ENCODE results near the gene DKK1.

The DKK1 gene

GRCh38 chr10:52313933-52314821 lies at the start of gene DKK1:
DKK1 (plus strand) TSS chr10:52314281; CDS start chr10:52314435, 154 bp downstream.
- FAIRE-seq, result no peak

GRCh38 chr10:52265131-52265926 lies 48.8 kb upstream of the DKK1 start:
- no peak for FAIRE-seq

GRCh38 chr10:52266858-52267257 lies 47.2 kb upstream of the DKK1 start:
- FAIRE-seq, result no peak

- no peak for FAIRE-seq
Observed at GRCh38 chr10:52268790-52269189, 45.3 kb upstream of the DKK1 start.

- no peak for FAIRE-seq
Observed at GRCh38 chr10:52269233-52269632, 44.8 kb upstream of the DKK1 start.

- no peak for FAIRE-seq
Observed at GRCh38 chr10:52276163-52276562, 37.9 kb upstream of the DKK1 start.

- FAIRE-seq, result no peak
Observed at GRCh38 chr10:52276986-52277385, 37.1 kb upstream of the DKK1 start.

GRCh38 chr10:52279546-52279945 lies 34.5 kb upstream of the DKK1 start:
- no peak for FAIRE-seq

GRCh38 chr10:52280051-52280450 lies 34.0 kb upstream of the DKK1 start:
- no peak for FAIRE-seq

GRCh38 chr10:52283174-52283573 lies 30.9 kb upstream of the DKK1 start:
- FAIRE-seq, result no peak

- FAIRE-seq, result no peak
Observed at GRCh38 chr10:52284416-52285013, 29.6 kb upstream of the DKK1 start.

- no peak for FAIRE-seq
Observed at GRCh38 chr10:52287866-52288265, 26.2 kb upstream of the DKK1 start.

GRCh38 chr10:52297747-52298146 lies 16.3 kb upstream of the DKK1 start:
- no peak for FAIRE-seq

- no peak for FAIRE-seq
Observed at GRCh38 chr10:52300599-52301277, 13.3 kb upstream of the DKK1 start.

- no peak for FAIRE-seq
Observed at GRCh38 chr10:52308251-52309031, 5.6 kb upstream of the DKK1 start.

GRCh38 chr10:52312942-52313255 lies 1.2 kb upstream of the DKK1 start:
- no peak for FAIRE-seq

GRCh38 chr10:52313256-52313932 lies 687 bp upstream of the DKK1 start:
- no peak for FAIRE-seq

GRCh38 chr10:52314822-52315552 lies 906 bp downstream of the DKK1 start:
- no peak for FAIRE-seq

- FAIRE-seq, result no peak
Observed at GRCh38 chr10:52316001-52316400, 1.9 kb downstream of the DKK1 start.

GRCh38 chr10:52316500-52316899 lies 2.4 kb downstream of the DKK1 start:
- no peak for FAIRE-seq

GRCh38 chr10:52318136-52318701 lies 4.1 kb downstream of the DKK1 start:
- FAIRE-seq, result no peak
